ENCODE results near the gene ADAMTS8.

ADAMTS8 gene

DNA sequence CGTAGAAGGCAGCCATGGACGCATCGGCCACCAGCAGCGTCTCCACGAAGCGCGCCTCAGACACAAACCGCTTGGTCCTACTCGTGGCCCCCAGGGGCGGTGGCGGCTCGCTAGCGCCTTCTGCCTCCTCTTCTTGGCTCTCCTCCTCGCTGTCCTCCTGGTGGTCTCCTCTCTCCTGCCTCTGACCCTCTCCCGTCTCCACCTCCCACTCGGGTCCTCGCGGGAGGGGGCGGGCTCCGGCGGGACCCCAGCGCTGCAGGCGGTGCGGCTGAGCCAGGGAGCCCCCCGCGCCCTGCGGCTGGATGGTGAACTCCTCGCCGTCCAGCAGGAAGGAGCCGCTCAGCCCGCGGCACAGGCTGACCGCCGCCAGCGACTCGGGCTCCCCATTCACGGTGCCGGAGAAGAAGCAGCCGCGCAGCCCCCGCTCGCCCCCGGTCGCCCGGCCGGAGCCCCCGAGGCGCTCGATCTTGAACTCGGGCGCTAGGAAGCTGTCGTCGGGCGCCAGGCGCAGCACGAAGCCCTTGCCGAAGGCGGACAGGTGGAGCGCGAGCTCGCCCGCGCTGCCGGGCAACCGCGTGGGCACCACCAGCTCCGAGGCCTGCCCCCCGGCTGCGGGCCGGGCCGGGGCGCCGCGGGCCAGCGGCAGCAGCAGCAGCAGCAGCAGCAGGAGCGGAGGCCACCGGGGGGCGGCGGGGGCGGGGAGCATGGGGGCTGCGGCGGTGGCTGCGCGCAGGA lies 661 bp downstream of the ADAMTS8 start:
- no peak for DNase-seq (ENCODE audit: low spot score)
- CTCF ChIA-PET = interaction anchor here (1.0 to 1.3 kb wide), 2 partner anchors 14 to 432 kb away, joined by 3 to 4 read pairs; no protein-coding TSS in a partner anchor

DNA sequence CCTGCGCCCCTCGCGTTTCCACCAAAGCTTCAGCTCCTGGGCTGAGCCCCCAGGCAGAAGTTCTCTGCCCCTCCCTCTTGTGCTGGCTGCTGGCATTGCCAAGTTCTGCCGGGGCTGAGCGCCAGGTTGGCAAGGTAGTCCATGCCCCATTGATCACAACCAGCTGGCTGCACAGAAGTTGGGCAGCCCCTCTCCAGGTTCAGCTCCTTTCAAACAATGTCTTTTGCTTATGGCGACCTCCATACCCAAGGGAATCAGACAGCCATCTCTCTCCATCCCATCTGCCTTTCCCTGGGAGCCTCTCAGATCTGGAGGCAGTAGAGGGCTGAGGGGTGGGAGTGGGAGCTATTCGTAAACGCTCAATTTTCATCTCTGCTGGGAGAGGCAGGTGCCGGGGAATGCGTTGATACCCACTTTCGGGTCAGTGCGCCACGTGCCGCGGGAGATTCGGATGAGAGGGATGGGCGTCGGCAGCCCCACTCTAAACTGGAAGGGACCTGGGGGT lies 1.5 kb downstream of the ADAMTS8 start:
- TF ChIP-seq, protein P1, sequence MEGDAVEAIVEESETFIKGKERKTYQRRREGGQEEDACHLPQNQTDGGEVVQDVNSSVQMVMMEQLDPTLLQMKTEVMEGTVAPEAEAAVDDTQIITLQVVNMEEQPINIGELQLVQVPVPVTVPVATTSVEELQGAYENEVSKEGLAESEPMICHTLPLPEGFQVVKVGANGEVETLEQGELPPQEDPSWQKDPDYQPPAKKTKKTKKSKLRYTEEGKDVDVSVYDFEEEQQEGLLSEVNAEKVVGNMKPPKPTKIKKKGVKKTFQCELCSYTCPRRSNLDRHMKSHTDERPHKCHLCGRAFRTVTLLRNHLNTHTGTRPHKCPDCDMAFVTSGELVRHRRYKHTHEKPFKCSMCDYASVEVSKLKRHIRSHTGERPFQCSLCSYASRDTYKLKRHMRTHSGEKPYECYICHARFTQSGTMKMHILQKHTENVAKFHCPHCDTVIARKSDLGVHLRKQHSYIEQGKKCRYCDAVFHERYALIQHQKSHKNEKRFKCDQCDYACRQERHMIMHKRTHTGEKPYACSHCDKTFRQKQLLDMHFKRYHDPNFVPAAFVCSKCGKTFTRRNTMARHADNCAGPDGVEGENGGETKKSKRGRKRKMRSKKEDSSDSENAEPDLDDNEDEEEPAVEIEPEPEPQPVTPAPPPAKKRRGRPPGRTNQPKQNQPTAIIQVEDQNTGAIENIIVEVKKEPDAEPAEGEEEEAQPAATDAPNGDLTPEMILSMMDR (conservative IDR thresholded peaks at IDR 0.05; ENCODE audit: low read depth) = no peak
- H3K27ac ChIP-seq = no peak overlapping the region
- CTCF ChIA-PET = interaction anchor here (0.5 to 1.1 kb wide), 5 partner anchors 34 to 429 kb away, joined by 3 to 4 read pairs (median 3); no protein-coding TSS in a partner anchor
- DNase-seq (ENCODE audit: low spot score) = no peak
- POLR2A ChIA-PET (ENCODE audit: low non-redundant PET) = no interaction called here

More for the DNA sequence above, 661 bp downstream of the ADAMTS8 start:
- POLR2A ChIA-PET (ENCODE audit: low non-redundant PET) = no interaction called here
- H3K27ac ChIP-seq = no peak overlapping the region
- TF ChIP-seq, protein P1 (conservative IDR thresholded peaks at IDR 0.05; ENCODE audit: low read depth) = no peak

DNA sequence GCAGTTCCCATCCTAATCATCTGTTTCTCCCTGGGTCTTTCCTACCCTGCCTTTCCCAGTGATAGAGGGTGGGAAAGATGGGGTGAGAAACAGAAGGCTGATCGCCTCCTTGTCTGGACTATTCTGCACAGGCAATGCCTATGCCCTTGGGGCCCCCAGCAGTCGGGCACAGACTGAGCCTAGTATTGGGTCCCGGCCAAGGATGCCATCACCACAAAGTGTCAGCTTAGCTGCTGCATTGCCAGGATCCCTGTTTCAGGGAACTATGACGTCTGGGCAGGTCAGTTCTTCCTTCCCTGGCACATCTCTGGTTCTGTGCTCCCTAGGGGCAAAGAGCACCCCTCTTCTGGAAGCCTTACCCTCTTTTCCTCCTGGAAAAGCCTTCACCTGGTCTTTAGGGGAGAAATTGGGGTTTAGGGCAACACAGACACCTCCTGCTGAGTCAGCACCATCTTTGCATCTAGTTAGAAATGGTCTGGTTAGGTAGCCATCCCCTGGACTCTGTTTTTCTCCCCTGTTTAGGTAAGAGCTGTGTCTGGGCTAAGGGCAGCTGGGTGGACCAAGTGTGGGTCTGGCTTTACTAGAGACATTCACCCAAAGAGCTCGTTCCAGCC lies 2.1 kb downstream of the ADAMTS8 start:
- no peak overlapping the region for H3K27ac ChIP-seq
- ChIA-PET CTCF (interaction anchor here (0.5 to 1.1 kb wide), 5 partner anchors 34 to 429 kb away, joined by 3 to 4 read pairs (median 3); no protein-coding TSS in a partner anchor), POLR2A (ENCODE audit: low non-redundant PET) (no interaction called here)
- TF ChIP-seq, protein P1 (conservative IDR thresholded peaks at IDR 0.05; ENCODE audit: low read depth) = no peak
- DNase-seq (ENCODE audit: low spot score) = no peak

DNA sequence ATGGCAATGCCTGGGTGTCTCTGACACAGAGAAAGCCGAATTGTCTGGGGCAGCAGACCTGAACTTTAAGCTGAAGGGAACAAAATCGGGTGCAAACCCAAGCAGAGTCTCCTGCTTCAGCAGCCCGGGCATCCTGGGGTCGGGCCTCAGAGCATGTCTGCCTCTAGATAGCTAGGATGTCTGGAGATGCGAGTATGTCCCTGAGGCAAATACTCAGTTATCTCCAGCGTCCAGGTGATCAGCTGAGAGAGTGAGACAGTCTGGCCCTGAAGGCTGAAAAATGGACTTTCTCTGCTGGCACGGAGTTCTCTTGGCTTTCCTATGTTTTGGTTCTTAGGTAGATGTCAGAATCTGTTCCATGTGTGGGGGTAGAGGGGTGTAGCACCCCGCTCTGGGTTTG lies 3.3 kb downstream of the ADAMTS8 start:
- POLR2A ChIA-PET (ENCODE audit: low non-redundant PET) = interaction anchor here (0.9 kb wide), 1 partner anchor 491 kb away, joined by 6 read pairs; the partner anchor contains the start of gene SNX19

DNA sequence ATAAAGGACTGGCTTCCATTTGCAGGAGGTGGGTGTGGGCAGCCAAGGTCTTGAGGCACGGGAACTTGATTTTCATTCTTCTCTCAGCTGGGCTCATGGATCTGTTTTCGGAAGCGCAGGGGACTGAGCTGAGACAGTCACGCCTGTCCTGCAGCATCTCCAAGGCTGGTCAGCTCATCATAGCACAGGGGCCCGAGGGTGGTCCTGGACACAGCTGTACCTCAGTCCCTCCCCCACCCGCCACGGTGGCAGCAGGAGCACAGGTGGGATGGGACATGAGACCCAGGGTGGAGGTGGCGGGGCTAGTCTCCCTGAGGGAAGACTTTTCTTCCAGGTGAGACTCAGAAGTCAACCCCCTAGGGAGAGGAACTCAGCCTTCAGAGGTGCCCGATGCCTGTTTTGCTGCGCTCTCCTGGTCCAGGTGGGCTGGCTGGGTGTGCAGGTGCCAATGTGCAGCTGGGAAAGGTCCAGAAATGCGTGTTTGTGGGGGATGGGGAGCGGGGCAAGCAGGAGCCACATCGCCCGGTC lies 3.7 kb downstream of the ADAMTS8 start:
- DNase-seq (ENCODE audit: low spot score) = no peak
- ChIA-PET CTCF (interaction anchor here (1.1 kb wide), 1 partner anchor 10 kb away, joined by 5 read pairs; no protein-coding TSS in a partner anchor), POLR2A (ENCODE audit: low non-redundant PET) (interaction anchor here (0.9 kb wide), 1 partner anchor 492 kb away, joined by 6 read pairs; the partner anchor contains the start of gene SNX19)
- TF ChIP-seq, protein P1 (conservative IDR thresholded peaks at IDR 0.05; ENCODE audit: low read depth) = no peak
- H3K27ac ChIP-seq = no peak overlapping the region

More for the DNA sequence above, 3.3 kb downstream of the ADAMTS8 start:
- CTCF ChIA-PET = interaction anchor here (1.1 kb wide), 1 partner anchor 10 kb away, joined by 5 read pairs; no protein-coding TSS in a partner anchor
- no peak for DNase-seq (ENCODE audit: low spot score)
- TF ChIP-seq, protein P1 (conservative IDR thresholded peaks at IDR 0.05; ENCODE audit: low read depth) = no peak
- H3K27ac ChIP-seq = no peak overlapping the region

DNA sequence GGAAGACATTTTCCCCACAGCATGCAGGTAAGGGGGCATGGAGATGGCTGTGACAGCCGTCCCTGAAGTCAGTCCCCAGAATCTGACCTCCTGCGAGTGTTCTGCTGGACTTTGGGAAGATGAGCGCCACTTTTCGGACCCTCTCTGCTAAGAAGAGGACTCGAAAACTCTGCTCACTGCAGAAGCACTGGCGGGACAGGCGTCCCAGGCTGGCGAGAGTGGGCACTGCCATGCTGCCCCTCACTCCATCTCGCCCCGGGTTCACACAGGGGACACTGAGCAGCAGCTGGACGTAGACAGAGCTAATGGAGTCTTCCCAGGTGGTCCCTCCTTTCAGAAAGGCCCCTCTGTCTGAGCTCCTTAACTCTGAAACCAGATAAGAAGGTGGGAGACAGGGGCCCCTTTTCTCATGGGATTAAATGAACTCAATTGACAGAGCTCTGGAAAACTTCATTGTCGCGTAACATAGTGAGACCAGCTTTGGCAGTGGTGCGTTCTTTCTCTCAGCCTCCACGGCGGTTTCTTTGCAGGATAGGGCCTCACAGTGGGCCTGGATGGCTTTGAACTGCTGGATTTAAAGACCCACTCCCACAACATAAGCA lies 4.8 kb downstream of the ADAMTS8 start:
- TF ChIP-seq, protein P1 (conservative IDR thresholded peaks at IDR 0.05; ENCODE audit: low read depth) = no peak
- POLR2A ChIA-PET (ENCODE audit: low non-redundant PET) = no interaction called here
- no peak overlapping the region for H3K27ac ChIP-seq
- no peak for DNase-seq (ENCODE audit: low spot score)
- CTCF ChIA-PET = no interaction called here

Measured in RWPE1 (cell line).